H1 (cell line): Measurements from ENCODE around the gene CNNM1. TPM values are rescaled to one million over a fixed set of nuclear protein-coding genes. Genes with fewer than 3 reads are reported as not detected.

Source experiments
- CTCF ChIA-PET: fragments of 300-600 bp; sonication (Branson Sonifier 250); formaldehyde crosslinking; loops from one replicate; lab custom pipeline; 2021; ENCODE audit not compliant: partially characterized antibody; lab: Charles Lee
- POLR2A ChIA-PET: fragments of 300-600 bp; sonication (Branson Sonifier 250); formaldehyde crosslinking; loops from one replicate; lab custom pipeline; 2021; ENCODE audit warnings: inconsistent platforms; ENCODE audit not compliant: partially characterized antibody; lab: Charles Lee
- DNase-seq, 2 experiments: peaks; one replicate each; pipeline versions ENCODE4 v3.0.0 to v3.0.0-alpha.2; 2010 to 2022; ENCODE audit warnings: low spot score in 2 of 2, low read depth in 1 of 2, mixed read lengths in 1 of 2
- FAIRE-seq: peaks from 2 replicates; lab custom pipeline; 2011; peaks lifted over from hg19 to GRCh38; lab: Jason Lieb, UNC
- H2AFZ ChIP-seq: 2 replicates; pipeline ENCODE4 v1.8.1; 2012; ENCODE audit warnings: low read length, inconsistent platforms
- H2AK5ac ChIP-seq: 2 replicates; pipeline ENCODE4 v1.6.1; 2013; ENCODE audit warnings: low read depth, low read length
- H2BK120ac ChIP-seq: replicated peaks from 2 replicates; pipeline ENCODE3; 2013; ENCODE audit warnings: low read depth, low read length, inconsistent platforms
- H2BK12ac ChIP-seq: 2 replicates; pipeline ENCODE4 v1.6.1; 2013; ENCODE audit warnings: low read depth, low read length
- H2BK15ac ChIP-seq: 2 replicates; pipeline ENCODE4 v1.6.1; 2013; ENCODE audit warnings: low read length
- H2BK20ac ChIP-seq: 2 replicates; pipeline ENCODE4 v1.6.1; 2013; ENCODE audit warnings: low read length
- H2BK5ac ChIP-seq: 2 replicates; pipeline ENCODE4 v1.6.1; 2013; ENCODE audit warnings: low read depth, low read length
- H3K14ac ChIP-seq: 2 replicates; pipeline ENCODE4 v1.6.1; 2013; ENCODE audit warnings: inconsistent platforms; ENCODE audit not compliant: insufficient read length
- H3K18ac ChIP-seq: 2 replicates; pipeline ENCODE4 v1.6.1; 2013; ENCODE audit warnings: low read length; ENCODE audit errors: extremely low read depth
- H3K23ac ChIP-seq: 2 replicates; pipeline ENCODE4 v1.6.1; 2013; ENCODE audit warnings: inconsistent platforms; ENCODE audit not compliant: insufficient read length
- H3K23me2 ChIP-seq: 2 replicates; pipeline ENCODE4 v1.6.1; 2013; ENCODE audit warnings: low read depth, low read length
- H3K27ac ChIP-seq: 2 replicates; pipeline ENCODE4 v1.6.1; 2011; ENCODE audit warnings: low read depth, low read length, inconsistent platforms
- H3K27me3 ChIP-seq, 4 experiments: replicated peaks in 1 of 4; 1 replicate in 1 of 4; 2 replicates in 3 of 4; pipeline versions ENCODE4 v1.6.1 to v1.8.1; 2011 to 2013; ENCODE audit warnings: low read length in 3 of 4, mild to moderate bottlenecking in 3 of 4, inconsistent platforms in 2 of 4, mixed read lengths in 2 of 4, moderate library complexity in 1 of 4; ENCODE audit not compliant: control insufficient read depth in 3 of 4, insufficient read depth in 3 of 4; ENCODE audit errors: extremely low read depth in 1 of 4
- H3K36me3 ChIP-seq, 4 experiments: 2 replicates each; pipeline versions ENCODE4 v1.6.1 to v1.8.1; 2011 to 2013; ENCODE audit warnings: mild to moderate bottlenecking in 4 of 4, low read length in 3 of 4, moderate library complexity in 2 of 4, control low read depth in 1 of 4, inconsistent platforms in 1 of 4; ENCODE audit not compliant: insufficient read depth in 4 of 4, control insufficient read depth in 2 of 4
- H3K4ac ChIP-seq: replicated peaks from 2 replicates; pipeline ENCODE3; 2013; ENCODE audit warnings: low read length, low read depth, mixed read lengths, inconsistent platforms; ENCODE audit not compliant: insufficient read length
- H3K4me1 ChIP-seq, 4 experiments: replicated peaks in 1 of 4; 1 replicate in 1 of 4; 2 replicates in 3 of 4; pipeline versions ENCODE4 v1.6.1 to v1.8.1; 2011 to 2013; ENCODE audit warnings: low read length in 3 of 4, inconsistent platforms in 2 of 4, mixed read lengths in 1 of 4; ENCODE audit not compliant: insufficient read depth in 4 of 4, control insufficient read depth in 3 of 4
- H3K4me2 ChIP-seq, 2 experiments: 2 replicates each; pipeline versions ENCODE4 v1.6.1 to v1.8.1; 2011 to 2013; ENCODE audit warnings: low read depth in 2 of 2, low read length in 2 of 2, control low read depth in 1 of 2, inconsistent platforms in 1 of 2, mild to moderate bottlenecking in 1 of 2; ENCODE audit not compliant: insufficient read depth in 1 of 2
- H3K4me3 ChIP-seq, 4 experiments: fragments of 200-600, 300-600 bp in 1 of 4; sonication (generic), shearing (Covaris generic), sonication (Bioruptor Twin) in 1 of 4; 2 replicates each; pipeline versions ENCODE4 v1.5.1 to v1.8.1; 2011 to 2016; ENCODE audit warnings: low read length in 4 of 4, low read depth in 3 of 4, control low read depth in 2 of 4, inconsistent platforms in 2 of 4, mild to moderate bottlenecking in 2 of 4, mixed read lengths in 1 of 4, moderate library complexity in 1 of 4; ENCODE audit not compliant: insufficient read depth in 2 of 4; ENCODE audit errors: extremely low read depth in 1 of 4
- H3K56ac ChIP-seq: replicated peaks from 2 replicates; pipeline ENCODE3; 2013; ENCODE audit warnings: low read depth, mild to moderate bottlenecking, mixed read lengths, low read length, inconsistent platforms; ENCODE audit not compliant: insufficient read length
- H3K79me1 ChIP-seq: 2 replicates; pipeline ENCODE4 v1.6.1; 2013; ENCODE audit warnings: low read depth, low read length, control low read depth
- H3K79me2 ChIP-seq, 2 experiments: 2 replicates each; pipeline versions ENCODE4 v1.6.1 to v1.8.1; 2012 to 2013; ENCODE audit warnings: low read length in 2 of 2, mild to moderate bottlenecking in 2 of 2, inconsistent platforms in 1 of 2; ENCODE audit not compliant: insufficient read depth in 2 of 2, control insufficient read depth in 1 of 2
- H3K9ac ChIP-seq, 4 experiments: replicated peaks in 1 of 4; 1 replicate in 1 of 4; 2 replicates in 3 of 4; pipeline versions ENCODE4 v1.6.1 to v1.8.1; 2011 to 2013; ENCODE audit warnings: low read depth in 3 of 4, low read length in 3 of 4, control low read depth in 2 of 4, mild to moderate bottlenecking in 2 of 4, moderate library complexity in 2 of 4, inconsistent platforms in 1 of 4; ENCODE audit errors: extremely low read depth in 1 of 4
- H3K9me3 ChIP-seq, 2 experiments: 2 replicates each; pipeline versions ENCODE4 v1.6.1 to v1.8.1; 2012 to 2013; ENCODE audit warnings: mild to moderate bottlenecking in 2 of 2, moderate library complexity in 2 of 2, control low read depth in 1 of 2, inconsistent platforms in 1 of 2, low read depth in 1 of 2, low read length in 1 of 2, mixed read lengths in 1 of 2; ENCODE audit not compliant: insufficient read depth in 2 of 2
- H4K20me1 ChIP-seq, 2 experiments: replicated peaks in 1 of 2; 2 replicates each; pipeline versions ENCODE3 to v1.8.1; 2011 to 2013; ENCODE audit warnings: inconsistent platforms in 2 of 2, low read length in 2 of 2, mild to moderate bottlenecking in 1 of 2; ENCODE audit not compliant: insufficient read depth in 2 of 2, control insufficient read depth in 1 of 2
- H4K5ac ChIP-seq: 2 replicates; pipeline ENCODE4 v1.6.1; 2013; ENCODE audit warnings: low read length, low read depth, mixed read lengths, inconsistent platforms; ENCODE audit not compliant: insufficient read length
- H4K8ac ChIP-seq: 2 replicates; pipeline ENCODE4 v1.8.0; 2013; ENCODE audit warnings: mild to moderate bottlenecking, moderate library complexity, low read length, inconsistent platforms; ENCODE audit not compliant: insufficient read depth; ENCODE audit errors: extremely low read depth
- H4K91ac ChIP-seq: replicated peaks from 2 replicates; pipeline ENCODE3; 2013; ENCODE audit warnings: low read length, mixed read lengths, inconsistent platforms; ENCODE audit not compliant: insufficient read length
- ATF3 ChIP-seq: IDR thresholded peaks from 2 replicates; pipeline ENCODE4 v1.6.1; 2011; ENCODE audit warnings: low read depth, mild to moderate bottlenecking, low read length; ENCODE audit not compliant: insufficient read depth
- CBX8 ChIP-seq: fragments of 300-800, 300-1000 bp; sonication (generic); IDR thresholded peaks from 2 replicates; pipeline ENCODE4 v1.7.1; 2016; ENCODE audit warnings: low read depth, low read length, borderline replicate concordance
- CEBPB ChIP-seq: IDR thresholded peaks from 2 replicates; pipeline ENCODE4 v1.6.1; 2012; ENCODE audit warnings: low read depth, low read length
- EP300 ChIP-seq, 2 experiments: IDR thresholded peaks; 1 replicate in 1 of 2; 2 replicates in 1 of 2; pipeline ENCODE4 v1.6.1; 2011 to 2012; ENCODE audit warnings: low read depth in 2 of 2, low read length in 2 of 2, mild to moderate bottlenecking in 2 of 2, borderline replicate concordance in 1 of 2, inconsistent platforms in 1 of 2, moderate library complexity in 1 of 2
- JUND ChIP-seq: IDR thresholded peaks from 2 replicates; pipeline ENCODE4 v1.6.1; 2011; ENCODE audit warnings: mild to moderate bottlenecking, improper control_type of control experiment, low read length
- SRF ChIP-seq: IDR thresholded peaks from 2 replicates; pipeline ENCODE4 v1.6.1; 2011; ENCODE audit warnings: mild to moderate bottlenecking, low read depth, low read length, moderate library complexity
- TAF1 ChIP-seq: IDR thresholded peaks from 2 replicates; pipeline ENCODE4 v1.6.1; 2011; ENCODE audit warnings: mild to moderate bottlenecking, low read depth, low read length
- TAF7 ChIP-seq: optimal IDR thresholded peaks from 2 replicates; pipeline ENCODE3; 2011; ENCODE audit warnings: low read depth, mild to moderate bottlenecking, inconsistent platforms, low read length, moderate library complexity, borderline replicate concordance
- TBP ChIP-seq: IDR thresholded peaks from 2 replicates; pipeline ENCODE4 v1.6.1; 2011; ENCODE audit warnings: low read depth, low read length, improper control_type of control experiment
- TCF12 ChIP-seq: IDR thresholded peaks from 2 replicates; pipeline ENCODE4 v1.6.1; 2011; ENCODE audit warnings: low read depth, mild to moderate bottlenecking, low read length
- WGBS, 2 experiments: shearing (Covaris generic) in 1 of 2; methylation state at CpG; one replicate each; pipeline versions ENCODE4 v1.1.6 to v1.1.7; 2013 to 2015; ENCODE audit warnings: low lambda C conversion rate in 2 of 2, mixed read lengths in 2 of 2, inconsistent platforms in 1 of 2, low coverage in 1 of 2, missing lambda C conversion rate in 1 of 2; ENCODE audit not compliant: insufficient replicate concordance in 2 of 2, insufficient coverage in 1 of 2, insufficient read length in 1 of 2; ENCODE audit errors: extremely low coverage in 1 of 2, missing lambda C conversion rate in 1 of 2; 5-methylcytosine and 5-hydroxymethylcytosine counted together
- polyA plus RNA-seq, 7 experiments: library from polyadenylated mRNA; depleted of rRNA in 3 of 7; stranded (reverse) in 5 of 7; unstranded in 2 of 7; fragments of >200 nt in 5 of 7; fragments of 200-250 nt in 2 of 7; gene quantifications; 1 replicate in 5 of 7; 2 replicates in 1 of 7; 4 replicates in 1 of 7; pipeline versions ENCODE4 v1.2.1 to v1.2.3, GENCODE V29; 2011 to 2013; ENCODE audit warnings: missing spikeins in 2 of 7, mixed read lengths in 2 of 7
- total RNA-seq: library from RNA; stranded (reverse); fragmentation: NEBNext Ultra II Directional; extraction: Animal tissue kit (Norgen Biotek cat#: 25700); gene quantifications from 2 replicates; pipeline ENCODE4 v1.2.1, GENCODE V29; 2021

The CNNM1 gene
- total and polyA plus RNA-seq, 2 of the 8 experiments (the other 6 are each of a cell fraction or from before 2014, with no cell fraction given): 0.74 to 0.92 TPM

GRCh38 chr10:99340650-99341049 is 11.5 kb downstream of the CNNM1 start:
- H3K36me3 ChIP-seq: no peaks in the 10 kb centered on the region
- H3K4me1 ChIP-seq: no peaks in the 10 kb centered on the region; a peak in 1 of 7 replicates
- peaks cover 4 to 7% of the 10 kb centered on the region in 2 experiments; a peak in 2 of 4 replicates for H3K9me3 ChIP-seq
- no peak overlapping the region for H2BK5ac ChIP-seq
- H2AK5ac ChIP-seq: no peak overlapping the region
- H3K79me2 ChIP-seq: no peaks in the 10 kb centered on the region
- H3K4ac ChIP-seq: no peak overlapping the region
- CTCF ChIA-PET: no interaction called here
- FAIRE-seq: no peak
- H4K20me1 ChIP-seq: no peaks in the 10 kb centered on the region
- no peak overlapping the region for H2BK20ac ChIP-seq
- H3K18ac ChIP-seq: no peak overlapping the region
- H3K14ac ChIP-seq: no peak overlapping the region
- no peak overlapping the region for H2BK12ac ChIP-seq
- no peak overlapping the region for H3K27ac ChIP-seq
- no peak for DNase-seq
- H2BK15ac ChIP-seq: no peak overlapping the region
- H4K91ac ChIP-seq: no peak overlapping the region
- no peak overlapping the region for H3K56ac ChIP-seq
- H4K5ac ChIP-seq: no peak overlapping the region
- no peak overlapping the region for H3K9ac ChIP-seq
- H3K23ac ChIP-seq: no peak overlapping the region
- POLR2A ChIA-PET: no interaction called here
- TF ChIP-seq CEBPB (no peak), TAF7 (no peak), CBX8 (no peak), ATF3 (no peak), JUND (no peak), EP300 (IDR thresholded peaks at IDR 0.05; ENCODE audit: borderline replicate concordance in 1 of 2, low read depth in 2 of 2, low read length in 2 of 2) (no peak), TAF1 (no peak), TCF12 (no peak), TBP (no peak), SRF (no peak)
- TF ChIP-seq, all 59 proteins: peak for 0
- Histone ChIP-seq H3K79me1 (no peaks in the 10 kb centered on the region), H3K4me3 (no peak overlapping the region), H3K23me2 (no peaks in the 10 kb centered on the region), H4K8ac (no peak overlapping the region), H2BK120ac (no peak overlapping the region), H2AFZ (no peak overlapping the region), H3K27me3 (no peaks in the 10 kb centered on the region), H3K4me2 (no peak overlapping the region)
- WGBS, 2 experiments: 96% methylated on average over 2 of the region's 3 CpGs; no CpG with 5 or more reads in 1 of the 2 experiments
